RKO (cell line): Measurements from ENCODE around the gene PRCC.
A peak's percentile ranks its signal among the peaks of the same experiment; 100 is the strongest.

Experiments
- DNase-seq: peaks from one replicate; pipeline ENCODE4 v3.0.0-alpha.2; 2016; ENCODE audit warnings: low spot score

Gene PRCC

GRCh38 chr1:156796340-156797097 is 29.2 kb downstream of the PRCC start:
- no peak for DNase-seq

- peak; percentile 53 for DNase-seq
Observed at GRCh38 chr1:156797212-156797871, 30.0 kb downstream of the PRCC start.

- no peak for DNase-seq
Observed at GRCh38 chr1:156801409-156802121, 34.2 kb downstream of the PRCC start.

- no peak for DNase-seq
Observed at GRCh38 chr1:156802421-156802935, 35.1 kb downstream of the PRCC start.

- DNase-seq = no peak
Observed at GRCh38 chr1:156803086-156803851, 35.9 kb downstream of the PRCC start.

DNA sequence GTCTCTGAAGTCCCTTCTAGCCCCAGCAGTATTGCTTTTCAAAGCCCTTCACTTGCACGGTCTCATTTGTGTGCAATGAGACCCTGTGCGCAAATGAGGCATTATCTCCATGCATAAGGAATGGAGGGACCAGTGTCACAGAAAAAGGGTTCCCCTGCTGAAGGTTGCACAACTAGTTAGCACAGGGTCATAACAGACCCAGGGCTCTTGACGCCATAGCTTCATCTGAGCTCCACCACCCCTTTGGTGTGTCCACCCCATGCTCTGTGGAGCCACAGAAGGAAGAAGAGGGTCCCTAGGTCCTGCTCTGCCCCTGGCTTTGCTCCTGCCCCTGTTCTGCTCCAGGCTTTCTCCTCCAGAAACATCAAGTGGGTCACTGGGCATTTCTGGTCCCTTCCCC is 36.7 kb downstream of the PRCC start:
- no peak for DNase-seq

DNA sequence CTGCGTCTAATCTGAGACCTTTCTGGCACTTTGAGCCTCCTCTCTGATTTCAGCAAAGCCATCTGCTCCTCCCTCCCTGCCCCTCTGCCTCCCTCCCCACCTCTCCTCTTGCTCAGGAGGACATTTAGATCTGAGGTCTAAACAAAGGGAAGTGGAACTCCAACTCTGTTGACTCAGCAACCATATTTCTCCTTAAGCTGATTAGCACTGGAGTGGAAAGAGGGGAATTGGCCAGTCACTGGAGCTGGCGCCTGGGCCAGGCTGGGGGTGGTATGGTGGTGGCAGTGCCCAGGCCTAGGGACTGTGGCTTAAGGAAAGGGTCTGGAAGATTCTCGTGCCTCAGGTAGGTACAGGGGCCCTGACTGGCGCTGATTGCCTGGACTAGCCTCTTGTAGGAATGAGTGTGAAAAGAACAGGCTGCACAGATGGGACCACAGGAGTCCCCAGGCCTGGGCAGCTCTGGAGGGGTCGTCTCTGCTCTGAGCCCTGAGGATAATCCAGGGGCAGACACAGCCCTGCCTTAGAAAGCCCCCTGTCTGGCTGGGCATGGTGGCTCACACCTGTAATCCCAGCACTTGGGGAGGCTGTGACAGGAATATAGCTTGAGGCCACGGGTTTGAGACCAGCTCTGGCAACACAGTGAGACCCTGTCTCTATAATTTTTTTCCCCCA is 37.4 kb downstream of the PRCC start:
- DNase-seq = no peak

GRCh38 chr1:156805766-156806511 is 38.6 kb downstream of the PRCC start:
- no peak for DNase-seq

DNA sequence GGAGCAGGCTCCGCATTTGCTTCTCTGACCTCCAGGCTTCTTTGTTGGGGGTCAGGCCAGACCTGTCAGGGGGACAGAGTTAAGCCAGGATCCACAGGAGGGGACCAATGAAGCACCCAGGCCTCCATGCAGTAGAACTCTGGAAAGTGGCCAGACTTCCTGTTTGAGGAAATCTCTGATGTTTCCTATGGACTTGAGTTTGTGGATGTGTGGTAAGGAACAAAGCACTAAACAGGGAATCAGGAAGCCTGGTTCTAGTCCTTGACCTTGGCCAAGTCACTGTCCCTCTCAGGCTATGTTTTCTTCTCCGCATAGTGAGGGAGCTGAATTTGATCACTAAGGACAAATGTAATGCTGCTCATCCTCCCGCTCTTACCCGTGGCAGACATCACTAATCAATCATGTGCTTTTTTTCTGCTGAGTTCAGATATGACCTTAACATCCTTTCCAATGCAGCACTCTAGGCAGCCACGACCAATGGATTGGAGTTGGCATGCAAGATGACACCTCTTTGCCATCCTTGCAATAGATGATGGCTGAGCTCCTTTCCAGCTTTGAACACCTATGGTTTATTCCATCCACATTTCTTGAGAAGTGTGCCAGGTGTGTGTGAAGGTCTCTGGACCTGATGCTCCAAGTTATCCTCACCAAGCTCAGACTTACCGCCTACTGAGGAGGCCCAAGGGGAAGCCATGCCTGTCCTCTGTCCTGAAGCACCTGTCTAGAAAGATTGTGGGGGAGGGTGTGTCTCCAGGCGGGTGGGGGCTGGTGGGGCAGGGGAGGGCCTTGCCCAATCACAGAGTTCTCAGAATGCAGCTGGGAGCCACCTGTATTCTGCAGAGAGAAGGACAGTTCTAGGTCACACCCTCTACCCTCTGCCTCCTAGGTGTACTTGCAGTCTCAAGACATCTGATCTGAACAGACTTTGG is 39.4 kb downstream of the PRCC start:
- no peak for DNase-seq

DNA sequence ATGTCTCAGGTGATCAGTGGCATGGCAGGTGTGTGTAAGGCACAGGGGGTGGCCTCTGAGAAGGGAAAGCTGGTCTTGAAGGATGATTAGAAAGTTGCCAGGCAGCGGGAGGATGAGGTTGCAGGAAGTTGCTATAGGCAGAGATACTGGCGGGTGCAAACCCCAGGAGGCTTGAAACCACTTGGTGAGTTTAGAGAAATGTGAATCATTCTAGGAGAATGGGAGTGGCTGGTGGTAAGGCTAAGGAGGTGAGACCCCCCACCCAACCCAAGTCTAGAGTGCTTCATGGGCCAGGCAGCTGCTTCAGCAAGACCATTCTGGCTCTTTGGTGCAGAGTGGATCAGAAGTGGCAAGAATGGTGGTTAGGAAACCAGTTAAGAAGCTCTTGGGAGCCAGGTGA is 40.3 kb downstream of the PRCC start:
- no peak for DNase-seq

- DNase-seq = no peak
Observed at GRCh38 chr1:156808186-156809030, 41.1 kb downstream of the PRCC start.

- DNase-seq = no peak
Observed at GRCh38 chr1:156809281-156809680, 41.9 kb downstream of the PRCC start.

DNA sequence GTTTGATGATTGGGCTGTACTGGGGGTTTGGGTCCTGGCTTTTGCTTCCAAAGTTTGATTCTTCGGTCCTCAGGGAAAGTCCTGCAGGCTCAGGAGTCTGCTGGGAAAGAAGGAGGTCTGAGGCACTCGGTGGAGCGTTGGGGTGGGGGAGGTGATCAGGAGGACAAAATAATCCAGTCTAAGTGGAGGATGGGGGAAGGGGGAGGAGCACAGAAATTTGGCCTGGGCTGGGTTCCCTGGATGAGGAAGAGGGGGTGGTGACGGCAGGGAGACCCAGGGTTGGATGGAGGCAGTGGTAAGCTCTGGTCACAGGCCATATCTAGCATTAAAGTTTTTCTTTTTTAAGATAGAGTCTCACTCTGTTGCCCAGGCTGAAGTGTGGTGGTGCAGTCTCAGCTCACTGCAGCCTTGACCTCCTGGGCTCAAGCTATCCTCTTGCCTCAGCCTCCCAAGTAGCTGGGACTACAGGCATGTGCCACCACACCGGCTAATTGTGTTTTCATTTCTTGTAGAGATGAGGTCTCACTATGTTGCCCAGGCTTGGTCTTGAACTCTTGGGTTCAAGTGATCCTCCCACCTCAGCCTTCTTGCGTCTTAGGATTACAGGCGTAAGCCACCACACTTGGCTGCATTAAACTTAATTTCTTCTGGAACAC is 42.5 kb downstream of the PRCC start:
- no peak for DNase-seq

GRCh38 chr1:156811168-156811567 is 43.8 kb downstream of the PRCC start:
- no peak for DNase-seq

DNA sequence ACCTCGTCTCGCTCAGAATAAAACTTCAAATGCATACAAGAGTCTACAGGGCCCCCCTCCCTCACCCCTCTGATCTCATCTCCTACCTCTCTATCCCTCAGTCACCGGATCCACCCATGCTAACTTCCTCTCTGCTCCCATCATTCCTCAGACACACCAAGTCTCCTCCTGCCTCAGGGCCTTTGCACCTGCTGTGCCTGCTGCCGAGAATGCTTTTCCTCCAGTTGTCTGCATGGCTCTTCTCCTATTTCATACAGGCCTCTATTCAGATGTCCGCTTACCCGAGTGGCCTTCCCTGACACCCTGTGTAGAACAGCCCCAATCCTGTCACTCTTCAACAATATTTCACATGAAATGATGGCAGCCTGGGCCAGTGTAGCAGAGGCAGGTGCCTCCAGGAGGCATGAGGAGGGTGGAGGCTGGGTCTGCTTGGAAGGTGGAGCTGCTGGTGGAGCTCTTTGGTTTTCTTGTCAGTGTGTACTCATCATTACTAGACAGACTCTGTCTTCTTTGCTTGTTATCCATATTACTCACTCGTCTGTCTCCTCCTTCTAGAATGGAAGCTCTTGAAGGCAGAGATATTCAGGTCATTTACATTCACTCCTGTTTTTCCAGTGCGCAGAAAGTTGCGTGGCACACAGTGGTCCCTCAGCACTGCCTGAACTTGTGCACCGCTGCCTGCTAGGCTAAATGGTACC is 45.1 kb downstream of the PRCC start:
- DNase-seq = peak; percentile 53

GRCh38 chr1:156813298-156813697 is 46.0 kb downstream of the PRCC start:
- DNase-seq = no peak

GRCh38 chr1:156813750-156814570 is 46.6 kb downstream of the PRCC start:
- peak; percentile 69 for DNase-seq
